CD14-positive monocyte (primary cell): ENCODE data around the gene NLE1. TPM values are rescaled to one million over a fixed set of nuclear protein-coding genes. Genes with fewer than 3 reads are reported as not detected.

Source experiments
- DNase-seq, 3 donors: peaks; one replicate each; pipeline ENCODE4 v3.0.0-alpha.2; 2011 to 2022
- H2AFZ ChIP-seq: 2 replicates; pipeline ENCODE4 v1.6.0; 2012; ENCODE audit warnings: mild to moderate bottlenecking, low read depth, low read length, inconsistent platforms; ENCODE audit not compliant: insufficient read depth, poor library complexity, severe bottlenecking
- H3K27ac ChIP-seq, 2 donors: 1 replicate in 1 of 2; 2 replicates in 1 of 2; pipeline ENCODE4 v1.5.1; 2012 to 2013; ENCODE audit warnings: low read length in 2 of 2, control low read depth in 1 of 2, inconsistent platforms in 1 of 2, low read depth in 1 of 2, mild to moderate bottlenecking in 1 of 2
- H3K27me3 ChIP-seq, 2 donors: one replicate each; pipeline versions ENCODE4 v1.6.0 to v1.6.1; 2011 to 2013; ENCODE audit warnings: low read length in 2 of 2; ENCODE audit not compliant: control insufficient read depth in 2 of 2, insufficient read depth in 2 of 2
- H3K36me3 ChIP-seq, 2 donors: replicated peaks in 1 of 2; 1 replicate in 1 of 2; 2 replicates in 1 of 2; pipeline versions ENCODE4 v1.5.1 to v1.6.1; 2012 to 2013; ENCODE audit warnings: low read length in 2 of 2, control low read depth in 1 of 2, inconsistent platforms in 1 of 2, mild to moderate bottlenecking in 1 of 2; ENCODE audit not compliant: insufficient read depth in 2 of 2, control insufficient read depth in 1 of 2
- H3K4me1 ChIP-seq, 2 donors: 1 replicate in 1 of 2; 2 replicates in 1 of 2; pipeline versions ENCODE4 v1.5.1 to v1.6.1; 2012 to 2013; ENCODE audit warnings: low read length in 2 of 2, control low read depth in 1 of 2, inconsistent platforms in 1 of 2, mild to moderate bottlenecking in 1 of 2, moderate library complexity in 1 of 2; ENCODE audit not compliant: insufficient read depth in 2 of 2, control insufficient read depth in 1 of 2
- H3K4me2 ChIP-seq: replicated peaks from 2 replicates; pipeline ENCODE3; 2012; ENCODE audit warnings: low read length, moderate library complexity, mild to moderate bottlenecking; ENCODE audit not compliant: poor library complexity, severe bottlenecking; ENCODE audit errors: extremely low read depth
- H3K4me3 ChIP-seq, 3 experiments: fragments of 200-600 bp in 1 of 3; sonication (generic) in 1 of 3; replicated peaks in 1 of 3; 1 replicate in 2 of 3; 2 replicates in 1 of 3; pipeline ENCODE4 v1.5.1; 2011 to 2013; ENCODE audit warnings: low read length in 3 of 3, mild to moderate bottlenecking in 3 of 3, control low read depth in 2 of 3, low read depth in 2 of 3, inconsistent platforms in 1 of 3, moderate library complexity in 1 of 3
- H3K79me2 ChIP-seq: 2 replicates; pipeline ENCODE4 v1.6.0; 2012; ENCODE audit warnings: mild to moderate bottlenecking, control low read depth, inconsistent platforms, low read length, moderate library complexity; ENCODE audit not compliant: insufficient read depth
- H3K9ac ChIP-seq: 2 replicates; pipeline ENCODE4 v1.6.0; 2017; ENCODE audit warnings: low read length, mild to moderate bottlenecking; ENCODE audit not compliant: insufficient read depth, poor library complexity, severe bottlenecking
- H3K9me3 ChIP-seq, 2 donors: replicated peaks in 1 of 2; 1 replicate in 1 of 2; 2 replicates in 1 of 2; pipeline versions ENCODE4 v1.5.1 to v1.6.1; 2012 to 2013; ENCODE audit warnings: low read length in 2 of 2, control low read depth in 1 of 2; ENCODE audit not compliant: control insufficient read depth in 1 of 2, insufficient read depth in 1 of 2
- H4K20me1 ChIP-seq: 2 replicates; pipeline ENCODE4 v1.6.0; 2012; ENCODE audit warnings: mild to moderate bottlenecking, low read length, control low read depth, moderate library complexity; ENCODE audit not compliant: insufficient read depth
- H3K27ac Mint-ChIP-seq, 7 donors: one replicate each; pipeline ENCODE4 v1.8.0; 2020; ENCODE audit warnings: mild to moderate bottlenecking in 7 of 7, mixed read lengths in 7 of 7, moderate library complexity in 6 of 7, inconsistent platforms in 2 of 7
- H3K27me3 Mint-ChIP-seq, 3 donors: one replicate each; pipeline ENCODE4 v1.8.0; 2021 to 2022; ENCODE audit warnings: low read depth in 3 of 3, mild to moderate bottlenecking in 3 of 3, mixed read lengths in 3 of 3, moderate library complexity in 3 of 3, inconsistent platforms in 1 of 3
- H3K36me3 Mint-ChIP-seq, 2 donors: one replicate each; pipeline ENCODE4 v1.8.0; 2020; ENCODE audit warnings: mixed read lengths in 2 of 2, inconsistent platforms in 1 of 2, mild to moderate bottlenecking in 1 of 2
- H3K4me1 Mint-ChIP-seq: one replicate; pipeline ENCODE4 v1.8.0; 2020; ENCODE audit warnings: mild to moderate bottlenecking, mixed read lengths
- H3K4me3 Mint-ChIP-seq, 2 donors: one replicate each; pipeline ENCODE4 v1.8.0; 2020; ENCODE audit warnings: mild to moderate bottlenecking in 2 of 2, mixed read lengths in 2 of 2, moderate library complexity in 1 of 2
- H3K9me3 Mint-ChIP-seq, 7 donors: one replicate each; pipeline ENCODE4 v1.8.0; 2020 to 2022; ENCODE audit warnings: mixed read lengths in 7 of 7, mild to moderate bottlenecking in 6 of 7, moderate library complexity in 6 of 7, inconsistent platforms in 2 of 7
- CTCF ChIP-seq: fragments of 200-600 bp; IDR thresholded peaks from one replicate; pipeline ENCODE4 v1.8.0; 2022; ENCODE audit warnings: antibody characterized with exemption, mild to moderate bottlenecking
- WGBS: methylation state at CpG from one replicate; pipeline ENCODE4 v1.1.5; 2013; ENCODE audit warnings: missing lambda C conversion rate; ENCODE audit not compliant: insufficient coverage; 5-methylcytosine and 5-hydroxymethylcytosine counted together
- intact Hi-C, 2 donors: fragments of 100-400 bp; cut with micrococcal nuclease; formaldehyde crosslinking; loops; one replicate each; pipeline versions ENCODE4 v1.15.0 to v1.15.1; 2023
- polyA plus RNA-seq, 3 donors: library from polyadenylated mRNA; depleted of rRNA in 1 of 3; unstranded in 2 of 3; stranded (reverse) in 1 of 3; fragments of 300-500 nt in 2 of 3; fragments of >200 nt in 1 of 3; fragmentation: Illumina TruSeq in 2 of 3; gene quantifications; 1 replicate in 2 of 3; 2 replicates in 1 of 3; pipeline ENCODE4 v1.2.3, GENCODE V29; 2012 to 2021

Gene NLE1
- polyA plus RNA-seq, 3 donors: 1.6 to 3.6 (median 2.2) TPM

GRCh38 chr17:35129154-35129972 is 12.7 kb downstream of the NLE1 start:
- Histone ChIP-seq H2AFZ (no peak overlapping the region), H3K27me3 (no peaks in the 10 kb centered on the region), H3K4me3 (no peak overlapping the region), H3K4me1 (no peaks in the 10 kb centered on the region), H3K9me3 (no peaks in the 10 kb centered on the region), H4K20me1 (no peaks in the 10 kb centered on the region), H3K4me2 (no peak overlapping the region), H3K79me2 (no peaks in the 10 kb centered on the region), H3K27ac (no peak overlapping the region), H3K9ac (no peak overlapping the region), H3K36me3 (peaks cover 31 to 36% of the 10 kb centered on the region in 2 donors)
- H3K9me3 Mint-ChIP-seq: no peaks in the 10 kb centered on the region
- intact Hi-C loops: no loop called here
- H3K27me3 Mint-ChIP-seq: peaks cover 0 to under 1% (median 0%) of the 10 kb centered on the region in 3 donors
- WGBS: 88% methylated on average over 6 of the region's 11 CpGs
- peaks cover 36 to 37% of the 10 kb centered on the region in 2 donors for H3K36me3 Mint-ChIP-seq
- TF ChIP-seq CTCF: no peak
- H3K4me1 Mint-ChIP-seq: no peaks in the 10 kb centered on the region
- no peak overlapping the region for H3K27ac Mint-ChIP-seq
- H3K4me3 Mint-ChIP-seq: no peak overlapping the region
- DNase-seq: no peak

- Histone ChIP-seq H3K4me2 (no peak overlapping the region), H4K20me1 (no peaks in the 10 kb centered on the region), H3K36me3 (peaks cover 17 to 21% of the 10 kb centered on the region in 2 donors), H3K9me3 (no peaks in the 10 kb centered on the region), H3K4me1 (no peaks in the 10 kb centered on the region), H3K9ac (no peak overlapping the region), H3K4me3 (no peak overlapping the region), H2AFZ (no peak overlapping the region), H3K27me3 (no peaks in the 10 kb centered on the region), H3K27ac (no peak overlapping the region), H3K79me2 (no peaks in the 10 kb centered on the region)
- H3K4me1 Mint-ChIP-seq: no peaks in the 10 kb centered on the region
- DNase-seq: no peak
- no peak for TF ChIP-seq CTCF
- H3K36me3 Mint-ChIP-seq: peaks cover 22 to 24% of the 10 kb centered on the region in 2 donors
- 100% methylated on average over 4 of the region's 11 CpGs for WGBS
- no peak overlapping the region for H3K27ac Mint-ChIP-seq
- no peaks in the 10 kb centered on the region for H3K27me3 Mint-ChIP-seq
- intact Hi-C loops: no loop called here
- no peaks in the 10 kb centered on the region for H3K9me3 Mint-ChIP-seq
- no peak overlapping the region for H3K4me3 Mint-ChIP-seq
These were observed 14.2 kb downstream of the NLE1 start for GRCh38 chr17:35127751-35128514.
